ENCODE measurements around the gene OR51V1.

DNA sequence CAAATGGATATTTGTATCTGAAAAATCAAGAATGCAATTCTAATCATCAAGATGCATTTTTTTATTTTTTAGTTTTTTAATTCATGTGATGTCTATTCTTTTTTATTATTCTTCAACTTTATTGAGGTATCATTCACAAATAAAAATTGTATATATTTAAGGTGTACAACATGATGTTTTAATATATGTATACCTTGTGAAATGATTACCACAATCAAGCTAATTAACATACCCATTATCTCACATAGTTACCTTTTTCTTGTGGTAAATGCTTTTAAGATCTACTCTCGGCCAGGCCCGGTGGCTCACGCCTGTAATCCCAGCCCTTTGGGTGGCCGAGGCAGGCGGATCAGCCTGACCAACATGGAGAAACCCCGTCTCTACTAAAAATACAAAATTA, 22.7 kb upstream of the OR51V1 start:
- no peak for TF ChIP-seq TAF1 (IDR thresholded peaks at IDR 0.05; ENCODE audit: borderline replicate concordance, low read depth, low read length)
- TF ChIP-seq POLR2A (IDR thresholded peaks at IDR 0.05; ENCODE audit: low read depth, low read length) = no peak

Measured in GM12892 (cell line).